ENCODE data around the gene ENOX1. TPM values are rescaled to one million over a fixed set of nuclear protein-coding genes. Genes with fewer than 3 reads are reported as not detected.

The ENOX1 gene
- total and polyA plus RNA-seq, 2 of the 8 experiments (the other 6 are each of a cell fraction or from before 2014, with no cell fraction given) = 0.23 to 0.37 TPM

DNA sequence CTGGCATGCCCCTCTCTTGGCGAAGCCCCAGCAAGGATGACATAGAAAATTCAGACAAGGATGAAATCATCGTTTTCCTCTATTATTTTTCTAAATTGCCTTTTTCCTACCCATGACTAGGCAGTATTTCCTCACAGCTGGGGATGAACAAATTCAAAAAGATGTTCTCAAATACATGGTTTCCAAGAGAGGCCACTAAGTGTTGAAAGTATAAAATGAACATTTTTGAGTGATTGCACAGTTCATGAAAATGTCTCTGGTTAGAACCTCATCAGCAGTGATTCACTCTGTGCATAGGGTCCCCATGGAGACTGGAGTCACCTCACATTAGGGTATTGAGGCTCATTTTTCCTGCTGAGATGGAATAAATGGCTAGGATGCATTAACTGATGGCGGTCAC, 389.7 kb downstream of the ENOX1 start:
- no peak overlapping the region for H3K18ac ChIP-seq (ENCODE audit: extremely low read depth, low read length)
- H3K79me2 ChIP-seq (ENCODE audit: control insufficient read depth in 1 of 2, insufficient read depth in 2 of 2, low read length in 2 of 2) = no peaks in the 10 kb centered on the region
- no peak overlapping the region for H2BK15ac ChIP-seq (ENCODE audit: low read length)
- no peak overlapping the region for H3K4me2 ChIP-seq (ENCODE audit: insufficient read depth in 1 of 2, low read depth in 2 of 2, low read length in 2 of 2)
- H2AFZ ChIP-seq (ENCODE audit: low read length) = no peak overlapping the region
- ChIA-PET CTCF (ENCODE audit: partially characterized antibody) (no interaction called here), POLR2A (ENCODE audit: partially characterized antibody) (no interaction called here)
- H4K8ac ChIP-seq (ENCODE audit: extremely low read depth, insufficient read depth, low read length) = no peak overlapping the region
- H3K27me3 ChIP-seq (replicated peaks in 1 of 4; ENCODE audit: control insufficient read depth in 3 of 4, extremely low read depth in 1 of 4, insufficient read depth in 3 of 4, low read length in 3 of 4) = no peaks in the 10 kb centered on the region
- H3K4me1 ChIP-seq (replicated peaks in 1 of 4; ENCODE audit: control insufficient read depth in 3 of 4, insufficient read depth in 4 of 4, low read length in 3 of 4) = no peaks in the 10 kb centered on the region; a peak in 1 of 7 replicates
- no peaks in the 10 kb centered on the region for H3K36me3 ChIP-seq (ENCODE audit: control insufficient read depth in 2 of 4, insufficient read depth in 4 of 4, low read length in 3 of 4)
- no peak overlapping the region for H2BK12ac ChIP-seq (ENCODE audit: low read depth, low read length)
- H3K56ac ChIP-seq (replicated peaks; ENCODE audit: insufficient read length, low read depth, low read length) = no peak overlapping the region
- H3K4me3 ChIP-seq (ENCODE audit: extremely low read depth in 1 of 4, insufficient read depth in 2 of 4, low read depth in 3 of 4, low read length in 4 of 4) = no peak overlapping the region
- WGBS, 2 experiments (ENCODE audit: extremely low coverage in 1 of 2, insufficient coverage in 1 of 2, insufficient read length in 1 of 2, insufficient replicate concordance in 2 of 2, low coverage in 1 of 2, low lambda C conversion rate in 2 of 2, missing lambda C conversion rate in 1 of 2) = 98% methylated on average over 3 of the region's 3 CpGs; no CpG with 5 or more reads in 1 of the 2 experiments
- no peak for FAIRE-seq
- no peak overlapping the region for H4K5ac ChIP-seq (ENCODE audit: insufficient read length, low read depth, low read length)
- no peak overlapping the region for H3K9ac ChIP-seq (replicated peaks in 1 of 4; ENCODE audit: extremely low read depth in 1 of 4, low read depth in 3 of 4, low read length in 3 of 4)
- no peaks in the 10 kb centered on the region for H3K79me1 ChIP-seq (ENCODE audit: low read depth, low read length)
- no peak overlapping the region for H3K4ac ChIP-seq (replicated peaks; ENCODE audit: insufficient read length, low read depth, low read length)
- H3K23me2 ChIP-seq (ENCODE audit: low read depth, low read length) = no peaks in the 10 kb centered on the region; the same call in 1 of the 2 replicates
- no peak overlapping the region for H3K23ac ChIP-seq (ENCODE audit: insufficient read length)
- H4K91ac ChIP-seq (replicated peaks; ENCODE audit: insufficient read length, low read length) = no peak overlapping the region
- H2BK20ac ChIP-seq (ENCODE audit: low read length) = no peak overlapping the region
- H2BK5ac ChIP-seq (ENCODE audit: low read depth, low read length) = no peak overlapping the region
- no peak for DNase-seq (ENCODE audit: low read depth in 1 of 2, low spot score in 2 of 2)
- no peak overlapping the region for H3K14ac ChIP-seq (ENCODE audit: insufficient read length)
- no peak overlapping the region for H3K27ac ChIP-seq (ENCODE audit: low read depth, low read length)
- no peak overlapping the region for H2AK5ac ChIP-seq (ENCODE audit: low read depth, low read length)
- TF ChIP-seq HDAC6 (IDR thresholded peaks at IDR 0.05; ENCODE audit: low read depth, low read length) (no peak), EP300 (IDR thresholded peaks at IDR 0.05; ENCODE audit: borderline replicate concordance in 1 of 2, low read depth in 2 of 2, low read length in 2 of 2) (no peak), RXRA (IDR thresholded peaks at IDR 0.05; ENCODE audit: insufficient read depth, low read depth, low read length) (no peak), SIX5 (IDR thresholded peaks at IDR 0.05; ENCODE audit: low read depth, low read length) (no peak), RBBP5 (IDR thresholded peaks at IDR 0.05; ENCODE audit: borderline replicate concordance, low read depth, low read length) (no peak), CREB1 (IDR thresholded peaks at IDR 0.05) (no peak), SIRT6 (IDR thresholded peaks at IDR 0.05; ENCODE audit: low read length) (no peak), TCF12 (IDR thresholded peaks at IDR 0.05; ENCODE audit: low read depth, low read length) (no peak), USF2 (IDR thresholded peaks at IDR 0.05; ENCODE audit: low read length) (no peak), YY1 (IDR thresholded peaks at IDR 0.05; ENCODE audit: low read depth, low read length) (no peak), HDAC2 (IDR thresholded peaks at IDR 0.05; ENCODE audit: borderline replicate concordance in 1 of 2, low read depth in 2 of 2, low read length in 2 of 2) (no peak), SIN3A (conservative IDR thresholded peaks at IDR 0.05 in 1 of 2, IDR thresholded peaks at IDR 0.05 in 1 of 2; ENCODE audit: low read depth in 1 of 2, low read length in 2 of 2) (no peak), SP1 (IDR thresholded peaks at IDR 0.05; ENCODE audit: low read depth, low read length) (no peak)
- TF ChIP-seq, protein P1, sequence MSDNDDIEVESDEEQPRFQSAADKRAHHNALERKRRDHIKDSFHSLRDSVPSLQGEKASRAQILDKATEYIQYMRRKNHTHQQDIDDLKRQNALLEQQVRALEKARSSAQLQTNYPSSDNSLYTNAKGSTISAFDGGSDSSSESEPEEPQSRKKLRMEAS (IDR thresholded peaks at IDR 0.05) = no peak
- H3K9me3 ChIP-seq (ENCODE audit: insufficient read depth in 2 of 2, low read depth in 1 of 2, low read length in 1 of 2) = no peaks in the 10 kb centered on the region
- H4K20me1 ChIP-seq (replicated peaks in 1 of 2; ENCODE audit: control insufficient read depth in 1 of 2, insufficient read depth in 2 of 2, low read length in 2 of 2) = no peaks in the 10 kb centered on the region
- H2BK120ac ChIP-seq (replicated peaks; ENCODE audit: low read depth, low read length) = no peak overlapping the region

Data from H1 (cell line).